Panc1 (cell line): Measurements from ENCODE around the gene RORC. TPM values are rescaled to one million over a fixed set of nuclear protein-coding genes. Genes with fewer than 3 reads are reported as not detected.

Source experiments
- total RNA-seq: library from RNA; stranded (reverse); gene quantifications from one replicate; pipeline ENCODE4 v1.2.1, GENCODE V29; 2021; ENCODE audit not compliant: unreplicated experiment

RORC gene
- total RNA-seq, 1 experiment from 2014 or later = not detected

Other genes starting within 250 kb of the RORC start
- 58.4 TPM for gene SNX27, start 219.8 kb downstream of the RORC start, total RNA-seq
- not detected for gene CELF3, start 115.0 kb downstream of the RORC start, total RNA-seq
- not detected for gene RIIAD1, start 110.3 kb downstream of the RORC start, total RNA-seq
- gene MRPL9, start 68.3 kb downstream of the RORC start, total RNA-seq = 98.3 TPM
- gene TDRKH, start 41.3 kb downstream of the RORC start, total RNA-seq = 33.6 TPM
- not detected for gene LINGO4, start 26.4 kb downstream of the RORC start, total RNA-seq
- 1.2 TPM for gene C2CD4D, start 8.0 kb upstream of the RORC start, total RNA-seq
- not detected for gene THEM5, start 21.9 kb upstream of the RORC start, total RNA-seq
- gene THEM4, start 77.7 kb upstream of the RORC start, total RNA-seq = 21.8 TPM
- 1,621 TPM for gene S100A10, start 162.1 kb upstream of the RORC start, total RNA-seq
- 474 TPM for gene S100A11, start 205.2 kb upstream of the RORC start, total RNA-seq